ENCODE measurements around the gene AQP10. TPM values are rescaled to one million over a fixed set of nuclear protein-coding genes. Genes with fewer than 3 reads are reported as not detected.

Gene AQP10
- total and polyA plus RNA-seq, 10 of the 15 experiments (the other 5 are each of a cell fraction or from before 2014, with no cell fraction given), result not detected

GRCh38 chr1:154272217-154272998 lies 48.5 kb upstream of the AQP10 start, which contains the start of gene HAX1 (continued):
- TF ChIP-seq CEBPB (IDR thresholded peaks at IDR 0.05; ENCODE audit: borderline replicate concordance in 1 of 2, low read depth in 2 of 2, low read length in 2 of 2) (no peak), ZNF622 (IDR thresholded peaks at IDR 0.05) (no peak), NBN (IDR thresholded peaks at IDR 0.05) (peak; percentile 89; the same call in 1 of the 2 replicates), ZNF687 (IDR thresholded peaks at IDR 0.05) (no peak), SIX5 (IDR thresholded peaks at IDR 0.05; ENCODE audit: low read depth, low read length, severe bottlenecking) (peak; percentile 10), ZNF24 (IDR thresholded peaks at IDR 0.05) (no peak), TCF12 (IDR thresholded peaks at IDR 0.05; ENCODE audit: low read depth, low read length) (0 out of 2 replicates have a peak, but pooled peaks have one; percentile 31), POU2F2 (IDR thresholded peaks at IDR 0.05; ENCODE audit: borderline replicate concordance, low read depth, low read length) (0 out of 3 replicates have a peak, but pooled peaks have one; percentile 18), IKZF1 (conservative IDR thresholded peaks at IDR 0.05) (peak; percentile 82), MXI1 (IDR thresholded peaks at IDR 0.05; ENCODE audit: low read depth, low read length) (peak; percentile 85), ZNF217 (IDR thresholded peaks at IDR 0.05) (no peak), IRF4 (IDR thresholded peaks at IDR 0.05; ENCODE audit: low read depth, low read length) (peak; percentile 81), ETV6 (conservative IDR thresholded peaks at IDR 0.05 in 1 of 2, IDR thresholded peaks at IDR 0.05 in 1 of 2; ENCODE audit: borderline replicate concordance in 1 of 2, low read depth in 1 of 2) (peak in 1 of 2 experiments; percentile 95; a peak in 2 of 4 replicates), GATAD2B (conservative IDR thresholded peaks at IDR 0.05; ENCODE audit: low read depth) (peak; percentile 13; the same call in 1 of the 2 replicates), SMC3 (IDR thresholded peaks at IDR 0.05; ENCODE audit: borderline replicate concordance, low read length) (peak; percentile 87), JUNB (IDR thresholded peaks at IDR 0.05) (no peak; the same call in 1 of the 2 replicates), SUPT20H (IDR thresholded peaks at IDR 0.05; ENCODE audit: borderline replicate concordance, control insufficient read depth, low read depth, low read length) (no peak), MYC (IDR thresholded peaks at IDR 0.05; ENCODE audit: insufficient read depth, insufficient read length, insufficient replicate concordance, low read length, severe bottlenecking) (peak; percentile 21), PAX8 (IDR thresholded peaks at IDR 0.05) (no peak), NR2F1 (conservative IDR thresholded peaks at IDR 0.05) (peak; percentile 24; the same call in 1 of the 2 replicates), PML (IDR thresholded peaks at IDR 0.05; ENCODE audit: low read length) (peak; percentile 89), LARP7 (IDR thresholded peaks at IDR 0.05) (no peak), NRF1 (conservative IDR thresholded peaks at IDR 0.05; ENCODE audit: low read depth, low read length) (peak; percentile 49; the same call in 1 of the 2 replicates), STAT1 (conservative IDR thresholded peaks at IDR 0.05) (no peak; the same call in 1 of the 2 replicates), CBX3 (IDR thresholded peaks at IDR 0.05; ENCODE audit: borderline replicate concordance, low read depth) (no peak), YBX1 (IDR thresholded peaks at IDR 0.05) (no peak), NFYA (IDR thresholded peaks at IDR 0.05; ENCODE audit: borderline replicate concordance, low read depth, low read length) (no peak), JUND (IDR thresholded peaks at IDR 0.05; ENCODE audit: low read depth, low read length) (no peak), RFX5 (IDR thresholded peaks at IDR 0.05; ENCODE audit: low read depth, low read length) (no peak), DPF2 (IDR thresholded peaks at IDR 0.05) (peak; percentile 51), CREM (IDR thresholded peaks at IDR 0.05; ENCODE audit: low read depth) (peak; percentile 87)

Data from GM12878 (cell line).